SKM-1 (cell line): ENCODE results near the gene FGF4.

Experiments used
- DNase-seq: peaks from one replicate; lab custom pipeline; 2025; ENCODE audit not compliant: unreplicated experiment; lab: John Stamatoyannopoulos, UW

Gene FGF4

DNA sequence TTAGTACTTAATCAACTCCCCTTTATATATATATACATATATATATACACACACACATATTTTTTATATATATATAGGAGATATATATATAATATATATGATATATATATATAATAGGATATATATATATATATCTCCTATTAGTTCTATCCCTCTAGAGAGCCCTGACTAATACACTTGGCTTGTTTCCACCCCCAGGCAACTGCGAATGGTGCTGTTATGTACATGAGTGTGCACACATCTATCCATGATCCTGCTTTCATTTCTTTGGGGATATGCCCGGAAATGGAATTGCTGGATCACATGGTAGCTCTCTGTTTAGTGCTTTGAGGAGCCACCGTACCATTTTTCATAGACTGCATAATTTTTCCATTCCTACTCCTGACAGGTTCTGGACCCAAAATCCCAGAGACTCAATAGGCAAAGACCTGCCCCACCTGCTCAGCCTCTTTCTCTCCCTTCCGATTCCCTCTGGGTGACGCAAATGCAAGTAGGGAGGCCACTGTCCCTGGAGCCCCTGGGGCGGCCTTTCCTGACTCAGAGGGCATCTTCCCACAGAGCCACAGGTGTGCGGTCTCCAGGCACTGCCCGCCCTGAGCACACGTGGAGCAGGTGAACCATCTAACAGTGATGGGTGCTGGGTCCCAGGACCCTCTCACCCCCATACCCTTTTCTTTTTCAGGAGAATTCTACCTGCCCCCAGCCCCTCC, 32.1 kb upstream of the FGF4 start:
- DNase-seq = no peak

DNA sequence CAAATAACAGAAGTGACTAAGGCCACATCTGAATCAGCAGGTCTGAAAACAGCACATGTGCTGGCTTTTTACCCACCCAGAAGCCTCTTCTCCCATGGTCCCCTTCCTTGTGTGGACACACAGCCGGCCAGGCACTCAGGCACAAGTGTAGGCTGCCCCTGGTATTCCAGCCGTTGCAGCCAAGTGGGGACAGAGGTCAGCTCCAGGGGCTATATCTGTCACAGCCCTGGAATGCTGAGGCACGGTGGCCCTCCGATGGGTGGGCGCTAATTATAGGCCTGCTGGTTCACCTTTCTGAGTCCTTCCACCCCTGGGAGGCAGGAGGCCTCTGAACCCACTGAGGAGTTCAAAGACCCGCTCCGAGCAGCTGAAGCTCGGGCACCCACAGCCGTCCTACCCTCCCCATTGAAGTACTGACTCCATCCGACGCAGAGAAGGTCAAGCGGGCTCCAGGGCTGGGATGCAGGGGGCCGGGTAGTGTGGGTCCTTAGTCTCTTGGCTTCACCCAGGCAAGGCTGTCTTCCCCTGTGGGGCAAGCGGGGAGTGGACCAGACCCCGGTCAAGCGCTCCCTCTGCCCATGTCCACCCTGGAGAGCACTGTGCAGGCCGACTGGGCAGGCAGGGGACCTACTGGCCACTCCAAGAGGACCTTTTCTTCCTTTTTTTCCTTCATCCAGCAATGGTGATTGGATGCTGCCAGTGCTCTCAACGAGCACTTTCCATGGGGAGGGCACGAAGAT, 29.8 kb upstream of the FGF4 start:
- DNase-seq = no peak

DNA sequence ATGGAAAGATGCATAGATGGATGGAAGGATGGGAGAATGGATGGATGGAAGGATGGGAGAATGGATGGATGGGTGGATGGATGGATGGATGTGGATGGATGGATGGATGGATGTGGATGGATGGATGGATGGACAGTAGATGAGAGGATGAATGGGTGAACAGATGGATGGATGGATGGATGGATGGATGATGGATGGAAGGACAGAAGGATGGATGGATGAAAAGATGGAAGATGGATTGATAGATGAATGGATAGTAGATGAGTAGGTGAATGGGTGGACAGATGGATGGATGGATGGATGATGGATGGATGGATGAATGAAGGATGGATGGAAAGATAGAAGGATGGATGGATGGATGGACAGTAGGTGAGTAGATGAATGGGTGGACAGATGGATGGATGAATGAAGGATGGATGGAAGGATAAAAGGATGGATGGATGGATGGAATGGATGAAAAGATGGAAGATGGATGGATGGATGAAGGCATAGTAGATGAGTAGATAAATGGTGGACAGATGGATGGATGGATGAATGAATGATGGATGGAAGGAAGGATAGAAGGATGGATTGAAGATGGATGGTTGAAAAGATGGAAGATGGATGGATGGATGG, 28.6 kb upstream of the FGF4 start:
- no peak for DNase-seq

GRCh38 chr11:69803022-69803421, 27.9 kb upstream of the FGF4 start:
- no peak for DNase-seq

DNA sequence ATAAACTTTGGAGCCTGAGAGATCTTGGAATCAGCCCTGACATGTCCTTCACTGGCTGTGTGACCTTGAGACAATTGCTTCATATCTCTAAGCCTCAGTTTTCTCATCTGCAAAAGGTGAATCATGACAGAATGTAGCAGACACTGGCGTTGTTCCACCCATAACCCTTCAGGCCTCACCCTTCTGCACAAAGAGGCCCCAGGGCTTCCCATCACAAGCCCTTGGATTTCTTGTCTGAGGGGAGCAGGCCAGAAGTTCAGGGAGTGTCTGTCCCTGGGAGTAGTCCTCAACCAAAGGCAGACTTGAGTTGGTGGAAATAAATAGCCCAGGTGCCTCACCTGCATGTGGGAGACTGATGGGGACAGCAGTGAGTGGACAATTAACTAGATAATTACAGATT, 27.4 kb upstream of the FGF4 start:
- no peak for DNase-seq

DNA sequence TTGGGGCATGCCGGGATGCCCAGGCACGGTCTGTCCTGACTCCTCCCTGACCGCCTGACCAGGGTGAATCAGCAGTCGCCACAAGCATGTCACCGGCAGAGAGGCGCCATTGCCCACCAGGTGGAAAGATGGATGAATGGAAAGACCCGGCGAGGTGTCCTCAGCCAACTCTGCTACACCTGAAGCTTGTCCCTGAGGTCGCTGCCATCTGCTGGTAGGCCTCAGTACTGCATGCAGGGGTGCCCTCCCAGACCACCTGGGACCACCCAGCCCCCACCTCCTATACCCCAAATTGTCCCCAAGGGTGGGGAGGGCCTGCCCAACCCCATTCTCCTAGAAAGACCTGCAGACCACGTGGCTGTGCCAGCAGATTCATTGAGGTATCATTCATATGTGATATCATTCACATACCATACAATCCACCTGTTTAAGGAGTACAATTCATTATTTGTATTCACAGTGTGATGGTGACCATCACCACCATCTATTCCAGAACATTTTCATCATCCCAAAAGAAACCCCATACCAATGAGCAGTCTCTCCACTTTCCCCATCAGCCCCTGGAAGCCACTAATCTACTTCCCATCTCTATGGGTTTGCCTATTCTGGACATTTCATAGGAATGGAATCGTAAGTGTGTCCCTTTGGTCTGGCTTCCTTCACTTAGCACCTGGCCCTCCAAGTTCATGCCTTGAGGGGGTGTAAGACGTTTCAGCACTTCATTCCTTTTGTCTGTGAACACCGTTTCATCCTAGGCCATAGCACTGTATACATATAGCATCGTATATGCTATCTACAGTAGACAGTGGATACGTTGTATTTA, 26.6 kb upstream of the FGF4 start:
- no peak for DNase-seq

GRCh38 chr11:69800278-69800677, 25.1 kb upstream of the FGF4 start:
- no peak for DNase-seq

DNA sequence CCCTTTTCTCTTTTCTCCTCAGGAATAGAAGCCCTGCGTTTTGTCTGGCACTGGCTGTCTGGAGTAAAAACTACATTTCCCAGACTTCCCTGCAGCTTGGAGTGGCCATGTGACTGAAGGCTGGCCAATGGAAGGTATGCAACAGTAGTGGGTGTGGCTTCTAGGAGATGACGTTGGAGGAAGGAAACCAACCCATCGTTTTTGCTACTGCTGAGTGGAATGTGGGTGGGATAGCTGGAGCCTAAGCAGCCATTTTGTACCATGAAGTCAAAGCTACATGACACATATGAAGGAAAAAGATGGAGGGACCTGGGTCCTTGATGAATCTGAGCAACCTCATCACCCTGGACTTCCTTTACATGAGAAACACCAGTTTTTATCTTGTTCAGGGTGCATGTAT, 24.4 kb upstream of the FGF4 start:
- no peak for DNase-seq

- no peak for DNase-seq
These were observed 24.0 kb upstream of the FGF4 start for GRCh38 chr11:69799097-69799496.

- DNase-seq = no peak
These were observed 22.8 kb upstream of the FGF4 start for GRCh38 chr11:69797737-69798528.

GRCh38 chr11:69797156-69797555, 22.0 kb upstream of the FGF4 start:
- no peak for DNase-seq

DNA sequence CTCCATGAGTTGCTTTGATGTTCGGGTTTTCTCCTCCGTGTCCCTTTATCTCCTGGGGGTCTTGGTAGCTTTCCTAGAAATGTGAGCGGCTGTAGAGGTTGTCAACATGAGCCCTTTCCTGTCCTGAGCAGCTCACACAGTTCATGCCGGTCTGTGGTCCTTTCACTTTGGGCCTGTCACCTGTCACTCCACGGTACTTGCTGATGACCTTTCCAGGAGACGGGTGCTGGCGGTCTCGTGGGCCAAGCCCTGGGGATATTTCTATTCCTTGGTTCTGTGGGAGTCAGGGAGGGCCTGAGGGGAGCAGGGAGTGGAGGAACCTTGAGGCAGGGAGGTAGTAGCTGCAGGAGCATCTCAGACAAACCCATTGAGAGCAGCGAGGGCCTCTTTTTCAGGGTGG, 20.9 kb upstream of the FGF4 start:
- no peak for DNase-seq

DNA sequence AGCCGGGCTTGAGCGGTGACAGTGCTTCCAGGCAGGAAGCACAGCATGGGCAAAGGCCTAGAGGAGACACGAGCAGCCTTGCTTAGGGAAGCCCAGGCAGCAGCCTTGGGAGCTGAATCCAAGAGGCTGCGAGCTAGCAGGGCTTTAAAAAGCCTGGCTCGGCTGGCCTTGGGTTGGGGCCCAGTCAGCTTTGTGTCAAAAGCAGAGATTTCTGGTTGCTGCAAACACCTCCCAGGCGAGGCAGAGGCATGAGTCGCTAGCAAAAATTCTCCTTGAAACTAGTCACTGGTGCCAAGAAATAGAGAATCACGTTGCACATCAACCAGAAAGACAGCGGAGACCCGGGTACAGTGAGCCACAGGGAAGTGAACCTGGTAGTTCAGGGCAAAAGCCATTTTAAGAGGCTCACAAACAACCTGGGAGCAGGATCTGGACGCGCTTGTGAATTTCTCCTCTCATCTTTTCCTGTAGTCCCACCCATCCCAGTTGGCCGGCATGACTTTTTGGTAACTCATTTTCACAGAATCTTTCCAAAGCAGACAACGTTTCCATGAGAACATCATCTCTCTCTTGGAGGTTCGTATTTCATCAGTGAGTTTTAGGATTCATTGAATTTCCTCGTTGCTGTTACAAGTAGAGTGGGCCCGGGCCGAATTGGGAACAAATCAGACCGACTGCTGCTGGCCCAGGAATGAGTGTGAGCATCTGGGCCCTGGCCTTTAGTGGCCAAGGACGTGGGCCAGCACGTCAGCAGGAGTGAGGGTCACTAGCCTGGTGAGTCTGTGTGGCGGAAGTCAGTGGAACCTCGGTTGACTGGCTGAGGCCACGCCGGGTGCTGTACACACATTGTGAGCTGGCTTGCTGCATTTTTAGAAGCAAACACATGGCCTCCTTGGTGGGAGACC, 16.4 kb upstream of the FGF4 start:
- DNase-seq = no peak

GRCh38 chr11:69788956-69789355, 13.8 kb upstream of the FGF4 start:
- no peak for DNase-seq

- no peak for DNase-seq
These were observed 12.8 kb upstream of the FGF4 start for GRCh38 chr11:69787906-69788305.

GRCh38 chr11:69787457-69787856, 12.3 kb upstream of the FGF4 start:
- DNase-seq = no peak

DNA sequence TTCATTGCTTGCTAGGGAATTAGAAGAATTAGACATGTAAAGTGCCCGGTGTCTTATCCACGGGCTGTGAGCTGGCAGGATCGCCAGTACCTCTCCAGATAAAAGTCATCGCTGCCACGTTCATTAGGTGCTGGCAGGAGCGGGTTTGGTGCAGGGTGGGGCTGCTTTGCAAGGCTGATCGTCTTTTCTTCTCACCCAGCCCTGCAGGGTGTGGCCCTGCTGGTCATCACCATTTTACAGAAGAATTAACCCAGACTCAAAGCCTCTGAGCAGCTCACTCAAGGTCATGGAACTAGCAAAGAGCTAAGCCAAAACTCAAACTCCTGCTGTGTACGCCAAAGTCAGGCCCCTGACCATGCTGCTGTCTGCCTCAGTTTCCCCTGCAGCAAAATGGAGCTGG, 6.1 kb upstream of the FGF4 start:
- DNase-seq = no peak

DNA sequence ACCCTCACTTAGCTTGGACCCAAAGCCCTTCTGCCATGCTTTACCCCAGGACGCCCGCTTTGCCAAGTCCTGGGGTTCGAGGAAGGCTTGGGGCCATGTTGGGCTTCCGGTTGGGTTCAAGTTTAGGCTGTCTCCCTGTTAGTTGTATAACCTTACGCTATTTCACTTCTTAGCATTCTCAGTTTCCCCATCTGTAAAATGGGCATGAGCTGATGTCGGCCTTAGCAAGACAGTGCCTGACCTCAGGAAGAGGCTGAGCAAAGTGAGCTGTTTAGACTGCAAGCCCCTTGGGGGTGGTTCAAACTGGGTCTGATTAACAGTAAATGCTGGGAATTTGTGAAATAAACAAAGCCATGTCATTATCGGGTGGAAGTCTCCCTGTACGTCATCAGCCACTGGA, 3.2 kb upstream of the FGF4 start:
- no peak for DNase-seq

- DNase-seq = no peak
These were observed 583 bp downstream of the FGF4 start for GRCh38 chr11:69774354-69775162.
